Germinal center (tissue), 1 donor: Measurements from ENCODE around the gene KCND3.
"Not testable (repeated sequence)": the region's sequence is repeated elsewhere in the genome, so short reads cannot be mapped to it uniquely, and the experiment has no call there.

ENCODE experiments used
- DNase-seq: peaks from one replicate; pipeline ENCODE4 v3.0.0; 2012; ENCODE audit warnings: mixed read lengths, low spot score

The KCND3 gene

GRCh38 chr1:111775966-111776365 lies 213.5 kb downstream of the KCND3 start:
- no peak for DNase-seq

- no peak for DNase-seq
These were observed 218.6 kb downstream of the KCND3 start for GRCh38 chr1:111770916-111771315.

- DNase-seq, result peak; percentile 67
These were observed 219.8 kb downstream of the KCND3 start for GRCh38 chr1:111769517-111770146.

DNA sequence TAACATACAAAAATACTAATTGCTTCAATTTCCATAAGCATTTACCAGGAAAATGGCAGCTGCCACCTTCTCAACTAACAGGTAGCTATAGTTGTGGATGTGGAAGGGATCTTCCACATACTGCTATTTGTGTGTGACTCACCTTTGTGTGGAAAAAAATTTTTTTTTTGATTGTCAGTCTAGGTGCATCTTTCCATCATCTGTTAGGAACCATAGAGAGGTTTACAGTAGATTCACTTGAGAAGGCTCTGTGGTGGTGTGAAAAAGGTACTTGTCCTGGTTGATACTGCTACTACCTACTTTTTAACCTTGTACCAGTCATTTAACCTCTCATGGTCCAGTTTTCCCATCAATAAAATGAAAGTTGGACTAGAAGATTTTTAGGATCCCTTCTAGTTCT lies 220.8 kb downstream of the KCND3 start:
- DNase-seq, result no peak

- no peak for DNase-seq
These were observed 221.4 kb downstream of the KCND3 start for GRCh38 chr1:111768023-111768422.

- no peak for DNase-seq
These were observed 227.1 kb downstream of the KCND3 start for GRCh38 chr1:111762332-111762731.

- DNase-seq, result no peak
These were observed 227.8 kb downstream of the KCND3 start for GRCh38 chr1:111761717-111762116.

DNA sequence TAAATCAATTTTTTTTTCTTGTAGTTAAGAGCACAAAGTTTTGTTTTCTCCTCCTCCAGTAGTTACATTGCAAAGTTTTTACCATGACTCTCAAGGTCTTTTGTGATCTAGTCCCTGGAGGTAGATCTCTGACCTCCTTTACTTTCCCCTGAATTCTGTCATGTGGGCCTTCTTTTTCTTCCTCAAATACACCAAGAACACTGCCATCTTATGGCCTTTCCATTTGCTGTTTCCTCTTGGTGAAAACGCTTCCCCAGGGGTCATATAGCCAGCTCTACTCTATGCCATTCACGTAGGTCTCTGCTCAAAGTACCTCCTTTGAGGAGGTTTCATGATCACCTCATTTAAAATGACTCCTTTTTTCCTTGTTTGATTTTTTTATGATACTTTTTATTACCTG lies 231.1 kb downstream of the KCND3 start:
- no peak for DNase-seq

GRCh38 chr1:111756124-111756513 lies 233.3 kb downstream of the KCND3 start:
- DNase-seq, result peak; percentile 57

- peak; percentile 97 for DNase-seq
These were observed 233.9 kb downstream of the KCND3 start, which contains the start of gene DDX20 for GRCh38 chr1:111755331-111756123. Gene DDX20, plus strand, starts transcription at chr1:111755901. Its CDS starts 24 bp downstream, at chr1:111755925.

DNA sequence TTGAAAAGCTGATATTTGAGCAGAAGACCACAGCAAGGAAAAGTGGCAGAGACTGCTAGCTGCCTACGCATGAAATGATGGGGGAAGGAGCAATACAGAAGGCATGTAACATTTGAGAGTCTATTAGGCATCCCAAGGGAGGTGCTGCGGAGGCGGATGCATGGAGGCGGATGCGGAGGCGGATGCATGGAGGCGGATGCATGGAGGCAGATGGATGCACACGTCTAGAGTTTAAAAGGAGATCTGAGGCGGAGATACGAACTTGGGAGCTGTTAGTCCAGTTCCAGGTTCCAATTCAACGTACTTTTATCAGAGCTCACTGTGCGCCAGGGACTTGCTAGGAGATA lies 234.5 kb downstream of the KCND3 start:
- DNase-seq, result peak; percentile 54

DNA sequence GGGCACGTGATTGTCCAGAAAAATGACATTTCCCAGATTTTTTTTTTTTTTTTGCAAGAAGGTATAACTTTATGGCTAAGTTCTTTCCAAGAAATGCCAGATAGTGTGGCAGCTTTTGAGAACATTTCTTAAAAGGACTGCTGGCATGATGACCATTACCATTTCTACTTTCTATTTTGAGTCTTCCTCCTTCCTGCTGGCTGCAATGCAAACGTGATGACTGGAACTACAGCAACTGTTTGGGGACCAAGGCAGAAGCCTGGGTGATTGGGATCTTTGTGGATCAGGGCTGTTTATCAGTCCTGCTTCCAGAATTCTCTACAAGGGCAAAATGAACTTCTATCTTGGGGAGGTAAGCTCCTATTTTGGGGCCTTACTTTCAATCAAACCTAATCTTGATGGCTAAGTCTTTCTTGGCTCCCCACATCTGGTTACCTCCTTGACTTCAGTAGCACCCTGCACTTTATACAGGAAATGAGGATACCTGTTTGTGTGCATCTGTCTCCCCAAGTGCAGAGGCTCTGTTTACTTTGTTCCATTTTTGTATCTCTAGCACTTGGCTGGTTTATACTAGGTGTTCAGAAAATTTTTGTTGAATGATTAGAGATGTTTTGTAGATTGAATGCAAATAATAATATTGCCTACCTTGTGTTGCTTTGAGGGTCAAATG lies 237.4 kb downstream of the KCND3 start:
- no peak for DNase-seq

- DNase-seq, result no peak
These were observed 238.6 kb downstream of the KCND3 start for GRCh38 chr1:111750856-111751255.

DNA sequence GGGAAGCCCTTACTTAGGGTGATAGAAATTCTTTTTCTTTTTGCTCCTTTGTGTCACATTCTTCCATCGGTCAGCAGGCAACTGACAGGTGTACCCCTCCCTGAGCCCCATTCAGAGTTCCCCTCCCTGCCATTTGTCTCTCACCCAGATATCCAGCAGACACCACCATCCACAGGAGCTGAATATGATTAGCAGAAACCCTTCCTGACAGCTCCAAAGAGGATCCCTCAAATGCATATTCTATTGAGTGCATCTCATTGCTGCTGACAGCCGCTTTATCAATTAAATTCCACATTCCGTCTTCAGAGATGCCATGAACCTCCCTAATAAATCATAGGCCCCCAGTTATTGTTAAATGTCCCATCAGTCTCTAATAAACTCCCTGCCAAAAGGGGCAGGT lies 239.8 kb downstream of the KCND3 start:
- no peak for DNase-seq

GRCh38 chr1:111747947-111748346 lies 241.5 kb downstream of the KCND3 start:
- no peak for DNase-seq

- peak; percentile 83 for DNase-seq
These were observed 242.2 kb downstream of the KCND3 start for GRCh38 chr1:111747282-111747734.

DNA sequence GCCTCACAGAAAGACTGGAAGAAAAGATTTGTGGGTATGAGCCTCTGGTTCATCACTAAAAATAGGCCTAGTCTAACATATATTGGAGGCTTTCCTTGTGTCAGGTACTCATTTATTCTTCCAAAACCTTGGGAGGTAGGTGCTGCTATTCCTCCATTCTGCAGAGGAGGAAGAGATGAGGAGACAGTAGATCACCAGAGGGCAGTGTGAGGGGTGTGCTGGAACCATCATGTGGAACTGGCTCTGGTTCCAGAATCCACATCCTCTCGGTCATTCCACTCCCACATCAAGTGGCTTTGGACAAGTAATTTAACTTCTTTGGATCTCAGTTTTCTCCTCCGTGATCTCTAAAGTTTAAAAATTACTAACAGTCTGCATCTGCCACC lies 242.9 kb downstream of the KCND3 start:
- DNase-seq, result no peak

DNA sequence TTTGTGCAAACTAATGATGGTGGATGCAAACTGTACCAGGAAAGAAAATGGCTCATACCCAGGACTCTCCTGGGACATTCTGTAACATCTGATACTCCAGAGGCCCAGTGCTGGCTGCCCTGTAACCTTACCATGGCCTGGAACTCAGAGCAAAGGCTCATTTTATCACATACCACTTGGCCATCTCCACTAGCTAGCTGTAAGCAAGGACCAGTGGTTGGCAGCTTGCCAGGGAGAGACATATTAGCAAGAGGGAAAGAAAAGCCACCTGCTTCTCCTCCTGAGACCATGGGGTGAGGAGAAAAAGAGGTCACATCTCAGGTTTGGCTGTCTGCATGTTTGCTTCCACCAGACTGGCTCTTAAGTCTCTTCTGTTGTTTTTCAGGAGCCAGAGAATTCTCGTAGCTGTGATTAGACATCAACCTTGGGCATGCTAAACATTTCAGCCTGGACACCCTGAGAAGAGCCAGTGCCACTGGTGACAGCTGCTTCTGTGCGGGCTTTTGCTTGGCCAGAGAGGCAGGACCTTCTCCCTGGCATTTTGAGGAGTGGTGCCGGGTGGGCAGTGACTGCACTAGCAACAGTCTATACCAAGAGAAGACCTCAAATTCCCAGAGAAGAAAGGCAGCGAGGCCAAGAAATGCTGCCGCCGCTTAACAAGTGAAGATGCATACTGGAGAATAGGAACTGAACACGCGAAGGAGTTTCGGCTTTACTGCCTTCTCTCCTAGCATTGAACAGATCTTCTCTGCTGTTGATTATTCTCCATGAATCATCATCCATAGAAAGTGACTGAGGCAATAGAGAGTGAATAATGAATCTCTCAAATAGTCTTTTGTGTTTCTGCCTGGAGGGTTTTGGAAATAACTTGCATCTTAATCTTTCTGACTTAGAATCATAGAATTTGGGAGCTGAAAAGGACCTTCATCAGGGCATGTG lies 243.5 kb downstream of the KCND3 start:
- no peak for DNase-seq

GRCh38 chr1:111743679-111744101 lies 245.8 kb downstream of the KCND3 start:
- DNase-seq, result no peak

DNA sequence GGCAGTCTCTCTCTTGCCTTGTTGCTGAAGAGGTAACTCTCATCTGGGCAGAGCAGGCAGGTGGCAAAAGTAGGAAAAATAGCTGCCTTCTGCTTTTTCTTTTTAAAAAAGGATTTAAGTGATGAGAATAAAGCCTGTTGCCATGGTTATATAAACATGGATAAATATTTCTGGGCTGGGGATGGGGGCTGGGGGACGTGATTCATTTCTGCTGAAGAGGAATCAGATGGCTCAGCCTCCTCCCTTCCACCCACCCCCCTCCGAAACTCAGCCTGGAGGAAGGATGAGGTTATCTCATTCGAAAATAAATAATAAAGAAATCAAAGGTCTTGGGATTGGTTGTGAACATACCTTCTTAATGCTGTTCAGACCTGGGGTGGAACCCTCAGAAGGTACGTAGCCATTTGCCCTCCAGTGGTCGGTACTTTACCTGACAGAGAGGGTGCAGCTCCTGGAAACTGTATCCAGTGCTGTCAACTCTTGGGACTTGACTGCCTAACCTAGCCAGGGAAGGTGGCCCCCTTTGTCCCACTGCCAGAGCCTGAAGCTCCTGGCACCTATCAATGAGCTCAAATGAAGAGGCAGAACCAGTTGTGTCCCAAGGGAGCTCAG lies 246.4 kb downstream of the KCND3 start:
- no peak for DNase-seq

DNA sequence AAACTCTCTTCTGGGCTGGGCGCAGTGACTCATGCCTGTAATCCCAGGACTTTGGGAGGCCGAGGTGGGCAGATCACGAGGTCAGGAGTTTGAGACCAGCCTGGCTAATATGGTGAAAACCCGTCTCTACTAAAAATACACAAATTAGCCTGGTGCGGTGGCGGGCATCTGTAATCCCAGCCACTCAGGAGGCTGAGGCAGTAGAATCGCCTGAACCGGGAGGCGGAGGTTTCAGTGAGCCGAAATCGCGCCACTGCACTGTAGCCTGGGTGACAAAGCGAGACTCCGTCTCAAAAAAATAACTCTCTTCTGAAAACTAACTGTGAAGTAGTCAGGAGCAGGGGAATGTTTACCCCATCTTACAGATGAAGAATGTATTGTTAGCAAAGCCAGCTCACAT lies 247.2 kb downstream of the KCND3 start:
- not testable (repeated sequence) for DNase-seq
